ENCODE data around the gene CAPN10.
"Not testable (repeated sequence)": the region's sequence is repeated elsewhere in the genome, so short reads cannot be mapped to it uniquely, and the experiment has no call there.

Gene CAPN10

DNA sequence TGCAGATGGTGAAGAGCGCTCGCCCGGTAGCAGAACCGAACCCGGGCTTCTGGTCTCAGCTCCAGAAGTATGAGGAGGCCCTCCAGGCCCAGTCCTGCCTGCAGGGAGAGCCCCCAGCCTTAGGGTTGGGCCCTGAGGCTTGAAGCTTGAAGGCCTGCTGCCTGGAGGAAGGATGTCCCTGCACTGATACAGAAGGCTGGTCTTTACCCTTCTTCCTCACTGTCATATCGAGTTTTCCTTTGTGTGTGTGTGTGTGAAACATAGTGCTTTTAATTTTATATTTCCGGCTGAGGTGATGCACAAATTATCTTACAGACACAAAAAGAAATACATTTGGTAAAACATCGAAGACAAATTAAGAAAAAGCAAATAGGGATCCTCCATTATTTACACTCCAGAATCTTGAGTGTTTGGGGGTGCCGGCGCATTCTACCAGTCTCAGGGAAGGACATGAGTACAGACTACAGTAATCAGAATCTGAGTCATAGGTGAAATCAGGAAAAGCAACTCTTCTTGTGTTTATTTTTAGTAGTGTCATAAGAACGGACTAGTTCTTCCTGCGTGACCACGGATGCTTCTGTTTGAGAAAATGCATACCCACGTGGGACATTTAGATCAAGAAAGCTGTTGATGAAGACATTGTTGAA lies 25.1 kb upstream of the CAPN10 start:
- no peaks in the 10 kb centered on the region for H3K9me3 Mint-ChIP-seq
- peaks cover 3% of the 10 kb centered on the region for H3K36me3 Mint-ChIP-seq (ENCODE audit: low read depth)
- peaks cover 4% of the 10 kb centered on the region for H3K27me3 Mint-ChIP-seq (ENCODE audit: low read depth)
- TF ChIP-seq, protein P1, sequence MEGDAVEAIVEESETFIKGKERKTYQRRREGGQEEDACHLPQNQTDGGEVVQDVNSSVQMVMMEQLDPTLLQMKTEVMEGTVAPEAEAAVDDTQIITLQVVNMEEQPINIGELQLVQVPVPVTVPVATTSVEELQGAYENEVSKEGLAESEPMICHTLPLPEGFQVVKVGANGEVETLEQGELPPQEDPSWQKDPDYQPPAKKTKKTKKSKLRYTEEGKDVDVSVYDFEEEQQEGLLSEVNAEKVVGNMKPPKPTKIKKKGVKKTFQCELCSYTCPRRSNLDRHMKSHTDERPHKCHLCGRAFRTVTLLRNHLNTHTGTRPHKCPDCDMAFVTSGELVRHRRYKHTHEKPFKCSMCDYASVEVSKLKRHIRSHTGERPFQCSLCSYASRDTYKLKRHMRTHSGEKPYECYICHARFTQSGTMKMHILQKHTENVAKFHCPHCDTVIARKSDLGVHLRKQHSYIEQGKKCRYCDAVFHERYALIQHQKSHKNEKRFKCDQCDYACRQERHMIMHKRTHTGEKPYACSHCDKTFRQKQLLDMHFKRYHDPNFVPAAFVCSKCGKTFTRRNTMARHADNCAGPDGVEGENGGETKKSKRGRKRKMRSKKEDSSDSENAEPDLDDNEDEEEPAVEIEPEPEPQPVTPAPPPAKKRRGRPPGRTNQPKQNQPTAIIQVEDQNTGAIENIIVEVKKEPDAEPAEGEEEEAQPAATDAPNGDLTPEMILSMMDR (IDR thresholded peaks at IDR 0.05; ENCODE audit: unreplicated experiment in 3 of 3) = peak in 1 of 3 experiments; percentile 38
- H3K27ac Mint-ChIP-seq = peak overlapping the region; percentile 90 to 94 (median 93)
- peak overlapping the region; percentile 87 to 92 (median 90) for H3K4me3 Mint-ChIP-seq
- H3K4me1 Mint-ChIP-seq = peaks cover 42% of the 10 kb centered on the region

DNA sequence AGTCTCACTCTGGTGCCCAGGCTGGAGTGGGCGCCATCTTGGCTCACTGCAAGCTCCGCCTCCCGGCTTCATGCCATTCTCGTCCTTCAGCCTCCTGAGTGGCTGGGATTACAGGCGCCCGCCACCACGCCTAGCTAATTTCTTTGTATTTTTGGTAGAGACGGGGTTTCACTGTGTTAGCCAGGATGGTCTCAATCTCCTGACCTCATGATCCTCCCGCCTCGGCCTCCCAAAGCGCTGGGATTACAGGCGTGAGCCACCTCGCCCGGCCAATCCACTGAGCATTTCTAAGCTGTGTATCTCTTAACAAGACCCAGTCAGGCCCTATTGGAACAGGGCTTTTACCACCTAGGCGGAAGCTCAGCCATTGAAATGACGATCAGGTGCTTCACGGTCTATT lies 23.3 kb upstream of the CAPN10 start:
- not testable (repeated sequence) for H3K27me3 Mint-ChIP-seq (ENCODE audit: low read depth); H3K36me3 Mint-ChIP-seq (ENCODE audit: low read depth); H3K9me3 Mint-ChIP-seq
- Mint-ChIP-seq H3K4me1 (peaks cover 45% of the 10 kb centered on the region), H3K4me3 (peak overlapping the region in 1 of 3 experiments; percentile 69), H3K27ac (peak overlapping the region in 1 of 3 experiments; percentile 51)

DNA sequence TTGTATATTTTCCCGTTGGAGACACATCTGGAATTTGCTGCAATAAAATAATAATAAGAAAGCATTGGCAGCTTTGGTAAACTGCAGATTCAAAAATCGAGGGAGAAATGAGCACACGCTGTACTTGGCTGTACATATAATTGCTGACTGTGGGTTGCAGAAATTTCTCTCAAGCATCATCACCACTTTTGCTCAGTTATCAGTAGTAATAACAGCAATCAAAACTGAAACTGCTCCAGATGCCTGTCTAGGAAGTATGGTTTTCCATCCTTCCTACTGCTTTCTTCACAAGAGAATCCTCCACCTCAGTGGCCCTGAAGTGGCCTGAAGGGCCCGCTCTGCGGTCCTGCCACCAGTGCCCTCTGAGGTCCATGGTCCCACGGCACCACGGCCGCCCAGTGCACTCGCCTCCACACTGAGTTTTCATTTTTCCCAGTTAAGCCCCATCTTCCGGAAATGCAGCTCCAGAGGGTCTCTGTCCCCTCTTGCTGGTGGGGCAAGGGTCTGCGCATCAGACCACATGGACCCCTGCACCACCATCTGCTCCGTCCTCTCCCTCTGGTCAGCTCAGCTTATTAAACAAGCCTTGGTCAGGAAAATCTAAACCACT lies 22.5 kb upstream of the CAPN10 start:
- Mint-ChIP-seq H3K4me3 (peak overlapping the region; percentile 52 to 69 (median 62)), H3K4me1 (peaks cover 37% of the 10 kb centered on the region), H3K9me3 (no peaks in the 10 kb centered on the region), H3K36me3 (ENCODE audit: low read depth) (peaks cover 3% of the 10 kb centered on the region), H3K27ac (peak overlapping the region in 1 of 3 experiments; percentile 51), H3K27me3 (ENCODE audit: low read depth) (peaks cover 9% of the 10 kb centered on the region)
- TF ChIP-seq, protein P1 (IDR thresholded peaks at IDR 0.05; ENCODE audit: unreplicated experiment in 3 of 3) = no peak

DNA sequence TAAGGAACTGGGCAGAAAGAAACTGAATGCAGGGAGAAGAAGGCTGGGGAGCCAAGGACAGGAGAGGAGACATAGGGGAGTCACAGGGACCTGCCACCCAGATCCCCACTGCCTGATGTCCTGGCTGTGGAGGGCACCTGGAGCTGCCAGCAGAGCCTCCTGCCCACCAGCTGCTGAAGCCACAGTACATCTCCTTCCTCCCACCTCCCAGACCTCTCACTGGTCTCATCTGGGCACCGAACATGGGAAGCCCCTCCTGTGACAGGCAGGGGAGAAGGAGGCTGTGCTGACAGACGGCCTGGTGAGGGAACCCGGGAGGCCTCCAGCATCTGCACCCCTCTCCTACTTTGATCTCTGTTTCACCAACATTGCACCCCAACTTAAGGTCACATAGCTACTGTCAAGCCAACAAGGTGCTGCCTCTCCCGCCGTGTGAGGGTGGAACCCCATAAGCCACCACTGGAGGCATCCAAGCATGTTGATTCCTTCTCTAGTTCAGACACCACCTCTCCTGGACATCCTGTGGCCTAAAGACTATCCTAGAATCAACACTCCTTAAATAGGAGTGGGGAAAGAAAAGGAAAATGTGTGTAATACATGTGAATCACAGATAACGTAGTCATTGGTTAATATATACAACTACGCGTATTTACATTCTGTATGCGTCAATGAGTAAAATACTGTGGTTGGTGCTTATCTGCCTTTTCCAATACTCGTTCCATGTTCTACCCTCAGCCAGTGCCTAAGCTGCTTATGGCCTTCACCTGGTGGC lies 21.8 kb upstream of the CAPN10 start:
- Mint-ChIP-seq H3K27me3 (ENCODE audit: low read depth) (peaks cover 9% of the 10 kb centered on the region), H3K36me3 (ENCODE audit: low read depth) (peaks cover 3% of the 10 kb centered on the region), H3K4me3 (peak overlapping the region; percentile 52 to 68 (median 56)), H3K4me1 (peaks cover 30% of the 10 kb centered on the region), H3K27ac (peak overlapping the region in 1 of 3 experiments; percentile 33), H3K9me3 (no peaks in the 10 kb centered on the region)
- TF ChIP-seq, protein P1 (IDR thresholded peaks at IDR 0.05; ENCODE audit: unreplicated experiment in 3 of 3) = no peak

DNA sequence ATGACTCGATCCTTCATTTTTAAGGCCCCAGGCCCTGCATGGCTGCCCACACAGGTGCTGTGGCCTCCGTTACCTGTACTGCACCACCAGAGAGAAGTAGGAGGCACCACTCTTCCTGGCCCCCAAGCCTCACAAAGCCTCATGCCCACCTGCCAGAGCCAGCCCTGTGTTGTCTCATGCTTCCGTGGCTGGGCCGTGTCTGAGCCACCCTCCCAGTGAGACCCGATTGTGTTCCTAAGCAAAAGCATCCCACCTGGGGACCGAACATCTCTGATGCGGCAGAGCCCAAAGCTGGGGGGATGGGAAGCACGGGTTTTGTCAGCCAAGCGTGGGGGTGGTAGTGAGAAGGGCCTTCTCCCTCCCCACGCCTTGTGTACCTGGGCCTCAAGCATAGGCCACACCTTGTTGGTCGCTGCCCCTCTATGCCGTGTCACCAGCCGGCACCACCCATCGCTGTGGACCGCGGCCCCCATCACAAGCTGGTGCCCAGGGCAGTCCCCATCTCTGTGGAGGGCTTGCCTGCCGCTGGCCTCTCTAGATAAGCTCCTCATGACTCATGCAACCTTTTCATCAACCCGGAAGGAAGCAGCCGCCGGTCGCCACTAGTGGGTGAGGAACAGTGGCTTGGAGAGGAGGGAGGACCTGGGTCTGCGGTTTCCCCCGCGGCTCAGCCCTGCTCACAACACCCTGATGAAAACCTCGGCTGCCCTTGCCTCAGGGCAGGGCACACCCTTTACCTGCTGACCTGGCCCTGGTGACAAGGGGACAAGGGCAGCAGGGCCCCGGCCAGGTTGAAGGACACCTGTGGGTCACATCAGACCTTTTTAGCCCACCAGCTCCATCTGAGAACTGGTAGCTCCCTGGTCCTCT lies 21.0 kb upstream of the CAPN10 start:
- peaks cover 27% of the 10 kb centered on the region for H3K4me1 Mint-ChIP-seq
- H3K27me3 Mint-ChIP-seq (ENCODE audit: low read depth) = peaks cover 9% of the 10 kb centered on the region
- peaks cover 3% of the 10 kb centered on the region for H3K36me3 Mint-ChIP-seq (ENCODE audit: low read depth)
- H3K4me3 Mint-ChIP-seq = peak overlapping the region in 1 of 3 experiments; percentile 38
- H3K9me3 Mint-ChIP-seq = no peaks in the 10 kb centered on the region
- H3K27ac Mint-ChIP-seq = no peak overlapping the region
- TF ChIP-seq, protein P1 (IDR thresholded peaks at IDR 0.05; ENCODE audit: unreplicated experiment in 3 of 3) = no peak
